HEK293 (cell line): ENCODE data around the gene HIPK2.

ENCODE experiments used
- CTCF ChIA-PET: fragments of 350-600 bp; formaldehyde crosslinking; extraction: SDS; loops from one replicate; lab custom pipeline; 2021; ENCODE audit warnings: antibody characterized with exemption; lab: Yijun Ruan, JAX
- POLR2A ChIA-PET: fragments of 300-600 bp; formaldehyde crosslinking; extraction: SDS; loops from one replicate; lab custom pipeline; 2020; ENCODE audit warnings: antibody characterized with exemption, inconsistent platforms; lab: Yijun Ruan, JAX
- H3K27ac ChIP-seq: fragments of 200-500 bp; sonication (Bioruptor generic); 2 replicates; pipeline ENCODE4 v1.5.1; 2014; ENCODE audit warnings: low read depth, low read length, control low read depth, inconsistent platforms; ENCODE audit errors: extremely low read depth
- H3K36me3 ChIP-seq, 2 experiments: fragments of 200-500 bp in 1 of 2; sonication (Bioruptor generic) in 1 of 2; 1 replicate in 1 of 2; 2 replicates in 1 of 2; pipeline ENCODE4 v1.5.1; 2014 to 2017; ENCODE audit warnings: inconsistent platforms in 2 of 2, low read length in 2 of 2; ENCODE audit not compliant: control insufficient read depth in 2 of 2, insufficient read depth in 1 of 2
- H3K4me1 ChIP-seq: fragments of 200-500 bp; sonication (Bioruptor generic); 2 replicates; pipeline ENCODE4 v1.5.1; 2014; ENCODE audit warnings: mild to moderate bottlenecking, low read length, inconsistent platforms; ENCODE audit not compliant: control insufficient read depth, insufficient read depth
- H3K4me3 ChIP-seq: 2 replicates; pipeline ENCODE4 v1.5.1; 2011; ENCODE audit warnings: low read depth, mild to moderate bottlenecking, control low read depth, low read length, moderate library complexity
- H3K9me3 ChIP-seq: fragments of 200-500 bp; sonication (Bioruptor generic); 2 replicates; pipeline ENCODE4 v1.5.1; 2014; ENCODE audit warnings: low read depth, low read length, inconsistent platforms; ENCODE audit not compliant: control insufficient read depth, insufficient read depth
- GLI4 ChIP-seq: fragments of 450-650 bp; formaldehyde crosslinking; IDR thresholded peaks from 2 replicates; pipeline ENCODE4 v1.5.1; 2016; ENCODE audit warnings: missing biosample characterization, missing genetic modification characterization
- KLF1 ChIP-seq: fragments of 450-650 bp; formaldehyde crosslinking; IDR thresholded peaks from 2 replicates; pipeline ENCODE4 v1.5.1; 2016; ENCODE audit warnings: missing biosample characterization, missing genetic modification characterization
- KLF7 ChIP-seq: fragments of 450-650 bp; formaldehyde crosslinking; IDR thresholded peaks from 2 replicates; pipeline ENCODE4 v1.5.1; 2016; ENCODE audit warnings: missing biosample characterization, missing genetic modification characterization, borderline replicate concordance
- OSR2 ChIP-seq: fragments of 450-650 bp; formaldehyde crosslinking; IDR thresholded peaks from 2 replicates; pipeline ENCODE4 v1.5.1; 2016; ENCODE audit warnings: missing biosample characterization, missing genetic modification characterization
- PATZ1 ChIP-seq: fragments of 450-650 bp; formaldehyde crosslinking; IDR thresholded peaks from 2 replicates; pipeline ENCODE4 v1.5.1; 2016; ENCODE audit warnings: missing biosample characterization, missing genetic modification characterization
- SP7 ChIP-seq: fragments of 450-650 bp; formaldehyde crosslinking; IDR thresholded peaks from 2 replicates; pipeline ENCODE4 v1.5.1; 2016; ENCODE audit warnings: missing biosample characterization, missing genetic modification characterization
- ZBTB17 ChIP-seq: fragments of 450-650 bp; formaldehyde crosslinking; IDR thresholded peaks from 2 replicates; pipeline ENCODE4 v1.5.1; 2016; ENCODE audit warnings: missing biosample characterization, missing genetic modification characterization
- ZBTB20 ChIP-seq: fragments of 450-650 bp; formaldehyde crosslinking; IDR thresholded peaks from 2 replicates; pipeline ENCODE4 v1.5.1; 2016; ENCODE audit warnings: missing biosample characterization, missing genetic modification characterization
- ZBTB44 ChIP-seq: fragments of 450-650 bp; IDR thresholded peaks from 2 replicates; pipeline ENCODE4 v1.5.1; 2018; ENCODE audit warnings: missing biosample characterization, mild to moderate bottlenecking, missing genetic modification characterization
- ZBTB49 ChIP-seq: fragments of 450-650 bp; formaldehyde crosslinking; IDR thresholded peaks from 2 replicates; pipeline ENCODE4 v1.5.1; 2016; ENCODE audit warnings: missing biosample characterization, missing genetic modification characterization, low read depth
- ZEB2 ChIP-seq: fragments of 450-650 bp; formaldehyde crosslinking; IDR thresholded peaks from 2 replicates; pipeline ENCODE4 v1.5.1; 2016; ENCODE audit warnings: missing biosample characterization, missing genetic modification characterization
- ZFP3 ChIP-seq: fragments of 450-650 bp; formaldehyde crosslinking; IDR thresholded peaks from 2 replicates; pipeline ENCODE4 v1.5.1; 2016; ENCODE audit warnings: low read depth, missing biosample characterization, missing genetic modification characterization
- ZIC2 ChIP-seq: fragments of 450-650 bp; formaldehyde crosslinking; IDR thresholded peaks from 2 replicates; pipeline ENCODE4 v1.5.1; 2016; ENCODE audit warnings: missing biosample characterization, missing genetic modification characterization
- ZNF138 ChIP-seq: fragments of 450-650 bp; formaldehyde crosslinking; IDR thresholded peaks from 2 replicates; pipeline ENCODE4 v1.5.1; 2016; ENCODE audit warnings: missing biosample characterization, missing genetic modification characterization, borderline replicate concordance
- ZNF140 ChIP-seq: fragments of 450-650 bp; formaldehyde crosslinking; IDR thresholded peaks from 2 replicates; pipeline ENCODE4 v1.5.1; 2016; ENCODE audit warnings: missing biosample characterization, missing genetic modification characterization
- ZNF16 ChIP-seq: fragments of 450-650 bp; formaldehyde crosslinking; IDR thresholded peaks from 2 replicates; pipeline ENCODE4 v1.5.1; 2016; ENCODE audit warnings: low read depth, missing biosample characterization, missing genetic modification characterization
- ZNF2 ChIP-seq: fragments of 450-650 bp; formaldehyde crosslinking; IDR thresholded peaks from 2 replicates; pipeline ENCODE4 v1.5.1; 2016; ENCODE audit warnings: missing biosample characterization, missing genetic modification characterization
- ZNF394 ChIP-seq: fragments of 450-650 bp; formaldehyde crosslinking; IDR thresholded peaks from 2 replicates; pipeline ENCODE4 v1.5.1; 2016; ENCODE audit warnings: missing biosample characterization, missing genetic modification characterization, mild to moderate bottlenecking, moderate library complexity, borderline replicate concordance
- ZNF521 ChIP-seq: fragments of 450-650 bp; formaldehyde crosslinking; IDR thresholded peaks from 2 replicates; pipeline ENCODE4 v1.5.1; 2017; ENCODE audit warnings: missing biosample characterization, mild to moderate bottlenecking, missing genetic modification characterization
- ZNF529 ChIP-seq: fragments of 450-650 bp; formaldehyde crosslinking; IDR thresholded peaks from 2 replicates; pipeline ENCODE4 v1.5.1; 2017; ENCODE audit warnings: missing genetic modification characterization, missing biosample characterization; ENCODE audit not compliant: insufficient replicate concordance
- ZNF544 ChIP-seq: fragments of 450-650 bp; formaldehyde crosslinking; IDR thresholded peaks from 2 replicates; pipeline ENCODE4 v1.5.0; 2017; ENCODE audit warnings: missing biosample characterization, missing genetic modification characterization
- ZNF555 ChIP-seq: fragments of 450-650 bp; formaldehyde crosslinking; conservative IDR thresholded peaks from 2 replicates; pipeline ENCODE4 v1.5.1; 2017; ENCODE audit warnings: missing biosample characterization, mild to moderate bottlenecking, missing genetic modification characterization, inconsistent platforms
- ZNF600 ChIP-seq: fragments of 450-650 bp; formaldehyde crosslinking; IDR thresholded peaks from 2 replicates; pipeline ENCODE4 v1.5.1; 2016; ENCODE audit warnings: missing biosample characterization, missing genetic modification characterization
- ZNF639 ChIP-seq: fragments of 450-650 bp; formaldehyde crosslinking; IDR thresholded peaks from 2 replicates; pipeline ENCODE4 v1.5.1; 2016; ENCODE audit warnings: missing biosample characterization, missing genetic modification characterization
- ZSCAN30 ChIP-seq: fragments of 450-650 bp; IDR thresholded peaks from 2 replicates; pipeline ENCODE4 v1.5.1; 2018; ENCODE audit warnings: missing biosample characterization, mild to moderate bottlenecking, missing genetic modification characterization, moderate library complexity
- ZXDB ChIP-seq: fragments of 450-650 bp; formaldehyde crosslinking; IDR thresholded peaks from 2 replicates; pipeline ENCODE4 v1.5.1; 2016; ENCODE audit warnings: missing biosample characterization, missing genetic modification characterization

The HIPK2 gene

GRCh38 chr7:139706837-139707236 is 71.0 kb downstream of the HIPK2 start:
- TF ChIP-seq ZIC2 (tag by site-specific recombination): 0 out of 2 replicates have a peak, but pooled peaks have one; percentile 26
- TF ChIP-seq GLI4: no peak
- ChIA-PET POLR2A (no interaction called here), CTCF (interaction anchor here (1.1 kb wide), 1 partner anchor 14 kb away, joined by 3 read pairs; no protein-coding TSS in a partner anchor)
- H3K4me1 ChIP-seq: no peaks in the 10 kb centered on the region
- no peak overlapping the region for H3K27ac ChIP-seq
- no peaks in the 10 kb centered on the region for H3K9me3 ChIP-seq
- H3K4me3 ChIP-seq: no peak overlapping the region
- peaks cover 0 to 17% of the 10 kb centered on the region in 2 experiments; a peak in 2 of 3 replicates for H3K36me3 ChIP-seq

GRCh38 chr7:139704308-139704879 is 73.4 kb downstream of the HIPK2 start:
- CTCF ChIA-PET: no interaction called here
- H3K4me1 ChIP-seq: no peaks in the 10 kb centered on the region
- no peak for TF ChIP-seq ZNF639 (tag by site-specific recombination)
- TF ChIP-seq ZNF138 (tag by site-specific recombination): no peak
- TF ChIP-seq PATZ1 (tag by site-specific recombination): 0 out of 2 replicates have a peak, but pooled peaks have one; percentile 18
- TF ChIP-seq ZNF16: no peak
- TF ChIP-seq ZNF394 (tag by site-specific recombination): no peak
- no peak for TF ChIP-seq OSR2 (tag by site-specific recombination)
- TF ChIP-seq ZNF521 (tag by site-specific recombination): no peak
- no peak for TF ChIP-seq ZSCAN30 (tag by site-specific recombination)
- TF ChIP-seq SP7 (tag by site-specific recombination): no peak
- no peak for TF ChIP-seq ZXDB
- TF ChIP-seq ZNF529 (tag by site-specific recombination): no peak
- peak; percentile 15; the same call in 1 of the 2 replicates for TF ChIP-seq ZBTB20 (tag by site-specific recombination)
- TF ChIP-seq ZBTB49 (tag by site-specific recombination): no peak
- peak; percentile 42 for TF ChIP-seq KLF1 (tag by site-specific recombination)
- no peak for TF ChIP-seq ZNF544 (tag by site-specific recombination)
- no peak for TF ChIP-seq ZNF600 (tag by site-specific recombination)
- TF ChIP-seq ZFP3 (tag by site-specific recombination): no peak
- no peak for TF ChIP-seq ZNF140
- TF ChIP-seq KLF7 (tag by site-specific recombination): no peak
- no peak for TF ChIP-seq ZEB2 (tag by site-specific recombination)
- TF ChIP-seq ZBTB17 (tag by site-specific recombination): no peak
- no peak for TF ChIP-seq ZNF555 (tag by site-specific recombination)
- no peak for TF ChIP-seq ZNF2 (tag by site-specific recombination)
- TF ChIP-seq ZBTB44 (tag by site-specific recombination): no peak
- TF ChIP-seq GLI4: no peak

More at GRCh38 chr7:139704308-139704879, 73.4 kb downstream of the HIPK2 start:
- no peak overlapping the region for H3K27ac ChIP-seq
- peaks cover 0 to 20% of the 10 kb centered on the region in 2 experiments; a peak in 2 of 3 replicates for H3K36me3 ChIP-seq
- POLR2A ChIA-PET: no interaction called here
- H3K4me3 ChIP-seq: no peak overlapping the region
- no peaks in the 10 kb centered on the region for H3K9me3 ChIP-seq
